Mesodermal cell (in vitro differentiated cells): ENCODE data around the gene CLDN2.
"Not testable (repeated sequence)": the region's sequence is repeated elsewhere in the genome, so short reads cannot be mapped to it uniquely, and the experiment has no call there.

Experiments
- H3K27ac ChIP-seq: 2 replicates; pipeline ENCODE4 v1.7.0; 2013; ENCODE audit warnings: mild to moderate bottlenecking, low read depth, low read length, moderate library complexity; ENCODE audit not compliant: severe bottlenecking
- H3K36me3 ChIP-seq: 2 replicates; pipeline ENCODE4 v1.7.1; 2013; ENCODE audit warnings: mild to moderate bottlenecking, low read length, moderate library complexity; ENCODE audit not compliant: control insufficient read depth, insufficient read depth
- H3K4me1 ChIP-seq: one replicate; pipeline ENCODE4 v1.7.1; 2013; ENCODE audit warnings: mild to moderate bottlenecking, low read length; ENCODE audit not compliant: insufficient read depth, control insufficient read depth, poor library complexity, severe bottlenecking
- H3K4me3 ChIP-seq: 2 replicates; pipeline ENCODE4 v1.7.0; 2013; ENCODE audit warnings: low read length, control low read depth, mild to moderate bottlenecking; ENCODE audit not compliant: insufficient read depth, poor library complexity, severe bottlenecking; ENCODE audit errors: extremely low read depth
- H3K9me3 ChIP-seq: 2 replicates; pipeline ENCODE4 v1.7.1; 2013; ENCODE audit warnings: mild to moderate bottlenecking, low read length, moderate library complexity; ENCODE audit not compliant: control insufficient read depth
- WGBS, 2 experiments: methylation state at CpG; one replicate each; pipeline ENCODE4 v1.1.5; 2013; ENCODE audit warnings: missing lambda C conversion rate in 2 of 2; ENCODE audit not compliant: insufficient coverage in 2 of 2; 5-methylcytosine and 5-hydroxymethylcytosine counted together

Gene CLDN2

DNA sequence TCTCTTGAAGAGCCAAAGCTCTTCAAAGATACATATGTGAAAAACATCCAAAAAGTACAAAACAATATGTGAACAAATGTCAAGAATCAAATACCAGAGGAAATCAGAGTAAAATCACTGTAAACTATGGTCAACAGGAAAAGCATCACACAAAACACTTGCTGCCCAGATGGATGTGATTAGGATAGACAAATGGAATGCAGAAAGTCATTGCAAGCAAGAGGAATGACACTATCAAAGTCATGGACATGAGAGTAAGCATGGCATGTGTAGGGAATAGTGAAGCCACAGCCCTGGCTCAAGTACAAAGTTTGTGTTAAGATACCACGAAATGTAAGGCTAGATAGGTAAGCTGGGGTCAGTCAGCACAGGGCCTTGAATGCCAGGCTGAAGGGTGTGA is 37.7 kb downstream of the CLDN2 start:
- Histone ChIP-seq H3K4me3 (no peak overlapping the region), H3K4me1 (peaks cover 4% of the 10 kb centered on the region), H3K9me3 (no peaks in the 10 kb centered on the region), H3K27ac (no peak overlapping the region), H3K36me3 (peaks cover 50% of the 10 kb centered on the region)
- 100% methylated on average over 1 of the region's 1 CpG; no CpG with 5 or more reads in 1 of the 2 experiments for WGBS, 2 experiments

GRCh38 chrX:106959901-106960300 is 39.7 kb downstream of the CLDN2 start:
- Histone ChIP-seq H3K27ac (no peak overlapping the region), H3K36me3 (peaks cover 39% of the 10 kb centered on the region), H3K4me3 (no peak overlapping the region), H3K4me1 (peaks cover 4% of the 10 kb centered on the region), H3K9me3 (no peaks in the 10 kb centered on the region)
- WGBS, 2 experiments: 43% methylated on average over 1 of the region's 2 CpGs; no CpG with 5 or more reads in 1 of the 2 experiments

DNA sequence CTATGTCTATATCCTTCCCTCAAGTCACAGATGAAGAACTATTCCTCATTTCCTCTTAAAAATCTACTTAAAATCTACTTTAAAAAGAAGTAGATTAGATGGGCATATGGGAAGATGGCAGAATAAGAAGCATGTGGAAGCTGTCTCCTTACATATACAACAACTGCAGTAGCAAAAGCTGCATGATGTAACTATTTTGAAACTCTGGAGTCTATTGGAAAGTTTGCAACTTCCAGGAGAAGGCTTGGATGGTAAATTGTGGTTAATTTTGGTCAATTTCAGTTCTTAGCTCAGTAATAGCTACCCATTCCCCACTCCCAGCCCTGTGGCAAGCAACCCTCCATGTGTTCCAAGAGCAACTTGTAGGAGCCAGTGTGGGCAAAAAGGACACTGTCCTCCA is 42.9 kb downstream of the CLDN2 start:
- H3K9me3 ChIP-seq: no peaks in the 10 kb centered on the region
- no peak overlapping the region for H3K4me3 ChIP-seq
- H3K36me3 ChIP-seq: peaks cover 34% of the 10 kb centered on the region
- no peak overlapping the region for H3K27ac ChIP-seq
- H3K4me1 ChIP-seq: no peaks in the 10 kb centered on the region

GRCh38 chrX:106964290-106964689 is 44.1 kb downstream of the CLDN2 start:
- no peak overlapping the region for H3K27ac ChIP-seq
- no peak overlapping the region for H3K4me3 ChIP-seq
- no CpG with 5 or more reads among the region's 1 CpG for WGBS, 2 experiments
- H3K36me3 ChIP-seq: peaks cover 28% of the 10 kb centered on the region
- H3K9me3 ChIP-seq: no peaks in the 10 kb centered on the region
- H3K4me1 ChIP-seq: no peaks in the 10 kb centered on the region

DNA sequence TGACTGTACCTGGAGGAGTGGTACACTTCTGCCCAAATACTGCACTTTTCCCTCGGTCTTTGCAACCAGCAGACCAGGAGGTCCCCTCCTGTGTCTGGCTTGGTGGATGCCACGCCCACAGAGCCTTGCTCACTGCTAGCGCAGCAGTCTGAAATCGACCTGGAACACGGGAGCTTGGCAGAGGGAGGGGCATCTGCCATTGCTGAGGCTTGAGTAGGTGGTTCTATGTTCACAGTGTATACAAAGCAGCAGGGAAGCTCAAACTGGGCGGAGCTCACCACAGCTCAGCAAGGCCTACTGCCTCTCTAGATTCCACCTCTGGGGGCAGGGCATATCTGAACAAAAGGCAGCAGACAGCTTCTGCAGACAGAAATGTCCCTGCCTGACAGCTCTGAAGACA is 46.3 kb downstream of the CLDN2 start:
- peaks cover 11% of the 10 kb centered on the region for H3K36me3 ChIP-seq
- H3K4me1 ChIP-seq, H3K4me3 ChIP-seq, H3K9me3 ChIP-seq, H3K27ac ChIP-seq: not testable (repeated sequence)
- WGBS, 2 experiments: 60% methylated on average over 3 of the region's 6 CpGs; no CpG with 5 or more reads in 1 of the 2 experiments

- H3K4me3 ChIP-seq: no peak overlapping the region
- peaks cover 9% of the 10 kb centered on the region for H3K36me3 ChIP-seq
- no peaks in the 10 kb centered on the region for H3K9me3 ChIP-seq
These were observed 52.7 kb downstream of the CLDN2 start for GRCh38 chrX:106972896-106973295.

DNA sequence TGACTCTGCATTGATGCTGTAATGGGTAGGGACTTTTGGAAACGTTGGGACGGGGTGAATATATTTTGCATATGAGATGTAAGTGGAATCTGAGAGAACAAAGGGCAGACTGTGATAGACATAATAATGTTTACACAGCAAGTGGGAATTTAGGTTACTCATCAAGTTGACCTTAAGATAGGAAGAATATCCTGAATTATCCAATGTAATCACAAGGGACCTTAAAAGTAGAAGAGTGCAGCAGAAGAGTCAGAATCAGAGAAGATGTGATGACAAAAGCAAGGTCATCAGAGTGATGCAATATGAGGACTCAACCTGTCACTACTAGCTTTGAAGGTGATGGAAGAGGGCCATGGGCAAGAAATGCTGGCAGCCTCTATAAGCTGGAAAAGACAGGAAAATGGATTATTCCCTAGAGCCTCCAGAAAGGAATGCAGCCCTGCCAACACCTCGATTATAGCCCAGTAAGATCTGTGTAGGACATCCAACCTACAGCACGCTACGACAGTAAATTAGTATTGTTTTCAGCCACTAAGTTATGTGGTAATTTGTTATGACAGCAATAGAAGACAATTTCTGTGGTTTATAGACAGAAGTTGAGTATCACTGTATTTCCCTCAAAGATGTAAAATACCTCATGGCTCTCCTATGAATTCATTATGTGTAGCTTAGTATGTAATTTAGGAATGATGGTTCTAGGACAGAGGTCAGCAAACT is 53.4 kb downstream of the CLDN2 start:
- peaks cover 11% of the 10 kb centered on the region for H3K36me3 ChIP-seq
- H3K4me1 ChIP-seq: no peaks in the 10 kb centered on the region
- H3K4me3 ChIP-seq: no peak overlapping the region
- 69% methylated on average over 2 of the region's 5 CpGs; no CpG with 5 or more reads in 1 of the 2 experiments for WGBS, 2 experiments
- H3K9me3 ChIP-seq: no peaks in the 10 kb centered on the region
- H3K27ac ChIP-seq: no peak overlapping the region

More at GRCh38 chrX:106972896-106973295, 52.7 kb downstream of the CLDN2 start:
- Histone ChIP-seq H3K4me1 (no peaks in the 10 kb centered on the region), H3K27ac (no peak overlapping the region)

DNA sequence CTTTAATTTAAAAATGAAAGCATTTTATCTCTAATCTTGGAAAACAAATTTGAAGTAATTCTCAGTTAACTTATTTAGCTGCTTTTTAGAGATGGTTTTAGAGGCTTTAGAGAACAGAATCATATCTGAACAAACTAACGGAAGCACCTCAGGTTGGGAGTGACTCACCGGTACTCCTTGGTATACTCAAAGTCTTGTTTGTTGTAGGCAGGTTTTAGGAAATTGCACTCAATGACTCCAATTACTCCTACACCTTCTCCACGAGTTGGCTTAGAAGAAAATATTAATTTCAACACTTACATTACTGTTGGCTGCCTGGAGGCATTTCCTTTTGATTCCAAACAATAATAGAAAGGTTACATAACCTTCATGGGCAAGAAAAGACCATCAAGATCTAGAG is 56.2 kb downstream of the CLDN2 start:
- Histone ChIP-seq H3K36me3 (peaks cover 17% of the 10 kb centered on the region), H3K4me1 (no peaks in the 10 kb centered on the region), H3K9me3 (no peaks in the 10 kb centered on the region), H3K27ac (no peak overlapping the region), H3K4me3 (no peak overlapping the region)
- WGBS, 2 experiments: no CpG with 5 or more reads among the region's 3 CpGs
